PC-9 (cell line): ENCODE results near the gene HINFP. TPM values are rescaled to one million over a fixed set of nuclear protein-coding genes. Genes with fewer than 3 reads are reported as not detected.
"Not testable (repeated sequence)": the region's sequence is repeated elsewhere in the genome, so short reads cannot be mapped to it uniquely, and the experiment has no call there.

ENCODE experiments used
- BruUV-seq: library from RNA; stranded (reverse); fragments of 400-500 nt; replicated peaks from 2 replicates; lab custom pipeline; 2021; lab: Mats Ljungman, UMichigan
- CTCF ChIA-PET: fragments of 300-600 bp; sonication (Branson Sonifier 250); formaldehyde crosslinking; loops from one replicate; lab custom pipeline; 2022; ENCODE audit warnings: antibody characterized with exemption; lab: Charles Lee
- POLR2A ChIA-PET: fragments of 300-600 bp; sonication (Branson Sonifier 250); formaldehyde crosslinking; loops from one replicate; lab custom pipeline; 2022; ENCODE audit warnings: antibody characterized with exemption; ENCODE audit not compliant: unreplicated experiment; lab: Charles Lee
- DNase-seq, 2 experiments: peaks; one replicate each; pipeline versions ENCODE4 v3.0.0 to v3.0.0-alpha.2; 2015 to 2022; ENCODE audit warnings: mixed read lengths in 1 of 2
- H2AFZ ChIP-seq: fragments of 200-600 bp; sonication (generic); 2 replicates; pipeline ENCODE4 v1.8.1; 2017; ENCODE audit warnings: antibody characterized with exemption
- H3F3A ChIP-seq: fragments of 200-600 bp; sonication (generic); 2 replicates; pipeline ENCODE4 v1.8.1; 2017; ENCODE audit warnings: antibody characterized with exemption, mild to moderate bottlenecking, low read depth; ENCODE audit not compliant: insufficient read depth
- H3K27ac ChIP-seq: fragments of 200-600 bp; sonication (generic); 2 replicates; pipeline ENCODE4 v1.6.1; 2016; ENCODE audit warnings: mixed run types
- H3K27me3 ChIP-seq: fragments of 200-600 bp; sonication (generic); 2 replicates; pipeline ENCODE4 v1.6.1; 2016; ENCODE audit warnings: low read depth, mixed run types; ENCODE audit not compliant: insufficient read depth
- H3K36me3 ChIP-seq: fragments of 200-600 bp; sonication (generic); 2 replicates; pipeline ENCODE4 v1.6.1; 2016; ENCODE audit warnings: low read depth, mixed run types
- H3K4me1 ChIP-seq: fragments of 200-600 bp; sonication (generic); replicated peaks from 2 replicates; pipeline ENCODE4 v1.6.1; 2016; ENCODE audit warnings: mixed run types; ENCODE audit not compliant: insufficient read depth
- H3K4me2 ChIP-seq: fragments of 200-600 bp; sonication (generic); 2 replicates; pipeline ENCODE4 v1.6.1; 2017; ENCODE audit warnings: mixed run types
- H3K4me3 ChIP-seq: fragments of 200-600 bp; sonication (generic); 2 replicates; pipeline ENCODE4 v1.6.1; 2016; ENCODE audit warnings: mixed run types
- H3K79me2 ChIP-seq: fragments of 200-600 bp; sonication (generic); 2 replicates; pipeline ENCODE4 v1.6.1; 2017; ENCODE audit warnings: low read depth, mixed run types
- H3K9me2 ChIP-seq: fragments of 200-600 bp; sonication (generic); 2 replicates; pipeline ENCODE4 v1.8.1; 2017; ENCODE audit warnings: mild to moderate bottlenecking; ENCODE audit not compliant: insufficient read depth
- H3K9me3 ChIP-seq: fragments of 200-600 bp; sonication (generic); 2 replicates; pipeline ENCODE4 v1.8.1; 2016; ENCODE audit warnings: low read depth; ENCODE audit not compliant: insufficient read depth
- H4K20me1 ChIP-seq: fragments of 200-600 bp; sonication (generic); 2 replicates; pipeline ENCODE4 v1.8.1; 2017; ENCODE audit not compliant: insufficient read depth
- CTCF ChIP-seq: fragments of 200-600 bp; sonication (generic); conservative IDR thresholded peaks from 2 replicates; pipeline ENCODE4 v1.6.1; 2017; ENCODE audit warnings: mixed run types, antibody characterized with exemption, mild to moderate bottlenecking, moderate library complexity
- EZH2 ChIP-seq: fragments of 200-600 bp; sonication (generic); IDR thresholded peaks from 2 replicates; pipeline ENCODE4 v1.8.0; 2017; ENCODE audit warnings: antibody characterized with exemption, low read depth
- intact Hi-C: fragments of 100-400 bp; cut with micrococcal nuclease; formaldehyde crosslinking; loops from one replicate; pipeline ENCODE4 v1.10.0; 2022; ENCODE audit not compliant: unreplicated experiment
- total RNA-seq: library from RNA; stranded (reverse); gene quantifications from 2 replicates; pipeline ENCODE4 v1.2.3, GENCODE V29; 2021

The HINFP gene
- total RNA-seq, 1 experiment from 2014 or later, result 35.5 TPM

- H3K4me2 ChIP-seq, result peak overlapping the region; percentile 92
- intact Hi-C loops, result loop anchor here (5.0 kb wide), 2 partner anchors 194 to 216 kb away; partner anchors contain the start of gene MCAM
- peak overlapping the region; percentile 87 for H3K27ac ChIP-seq
- POLR2A ChIA-PET, result interaction anchor here (0.5 to 1.0 kb wide), 8 partner anchors 10 to 480 kb away, joined by 4 to 15 read pairs (median 6); partner anchors contain the start of gene NLRX1
- TSS peak; percentile 23 for BruUV-seq
- peak overlapping the region; percentile 87 for H2AFZ ChIP-seq
- no peaks in the 10 kb centered on the region for H3K9me2 ChIP-seq
- CTCF ChIA-PET, result interaction anchor here (0.7 to 2.0 kb wide), 7 partner anchors 16 to 929 kb away, joined by 3 to 16 read pairs (median 5); partner anchors contain the start of genes HINFP, HMBS, MCAM and VPS11
- TF ChIP-seq EZH2 (no peak), CTCF (no peak)
- peaks cover 24% of the 10 kb centered on the region for H3K4me1 ChIP-seq
- peak in 1 of 2 experiments; percentile 56 for DNase-seq
- peaks cover 16% of the 10 kb centered on the region for H3K36me3 ChIP-seq
- peaks cover 49% of the 10 kb centered on the region for H3F3A ChIP-seq
- no peaks in the 10 kb centered on the region for H3K27me3 ChIP-seq
- peak overlapping the region; percentile 79 for H3K4me3 ChIP-seq
- H3K9me3 ChIP-seq, result no peaks in the 10 kb centered on the region
- peaks cover 24% of the 10 kb centered on the region for H3K79me2 ChIP-seq
- no peaks in the 10 kb centered on the region for H4K20me1 ChIP-seq
Observed at GRCh38 chr11:119100994-119101758, 20.2 kb upstream of the HINFP start.

GRCh38 chr11:119101759-119102423 lies 19.5 kb upstream of the HINFP start, which contains the start of gene DPAGT1:
TSS of gene DPAGT1 (minus strand) at chr11:119101853. CDS start at chr11:119101655, 198 bp downstream.
- Histone ChIP-seq H3F3A (peaks cover 42% of the 10 kb centered on the region), H3K9me3 (no peaks in the 10 kb centered on the region), H3K9me2 (no peaks in the 10 kb centered on the region), H4K20me1 (no peaks in the 10 kb centered on the region), H3K27me3 (no peaks in the 10 kb centered on the region), H2AFZ (peak within 1 kb of the TSS; percentile 87), H3K4me2 (peak within 1 kb of the TSS; percentile 92), H3K4me3 (peak within 1 kb of the TSS; percentile 79), H3K79me2 (peaks cover 24% of the 10 kb centered on the region), H3K36me3 (peaks cover 11% of the 10 kb centered on the region), H3K27ac (peak within 1 kb of the TSS; percentile 87), H3K4me1 (peaks cover 31% of the 10 kb centered on the region)
- BruUV-seq, result no TSS peak
- peak; percentile 85 to 98 for DNase-seq
- TF ChIP-seq EZH2, result no peak
- intact Hi-C loops, result loop anchor here (1.0 to 5.0 kb wide), 5 partner anchors 67 to 236 kb away; partner anchors contain the start of gene MCAM
- ChIA-PET CTCF (interaction anchor here (0.5 to 2.0 kb wide), 9 partner anchors 16 to 930 kb away, joined by 3 to 16 read pairs (median 4); partner anchors contain the start of genes CBL, HINFP, HMBS and MCAM), POLR2A (interaction anchor here (0.5 to 1.0 kb wide), 14 partner anchors 11 to 489 kb away, joined by 3 to 15 read pairs (median 6); partner anchors contain the start of genes HINFP, HMBS and NLRX1)

- H3K27me3 ChIP-seq, H3K9me3 ChIP-seq, H4K20me1 ChIP-seq, DNase-seq, BruUV-seq, H3K36me3 ChIP-seq, H3K9me2 ChIP-seq: not testable (repeated sequence)
- peaks cover 32% of the 10 kb centered on the region for H3K4me1 ChIP-seq
- POLR2A ChIA-PET, result interaction anchor here (0.7 kb wide), 2 partner anchors 191 to 372 kb away, joined by 4 to 5 read pairs; no protein-coding TSS in a partner anchor
- intact Hi-C loops, result loop anchor here (2.0 to 5.0 kb wide), 3 partner anchors 94 to 214 kb away; partner anchors contain the start of gene MCAM
- peaks cover 24% of the 10 kb centered on the region for H3K79me2 ChIP-seq
- peak overlapping the region; percentile 87 for H3K27ac ChIP-seq
- CTCF ChIA-PET, result interaction anchor here (1.6 to 2.0 kb wide), 2 partner anchors 18 to 93 kb away, joined by 8 to 16 read pairs; partner anchors contain the start of gene HMBS
- H3K4me2 ChIP-seq, result peak overlapping the region; percentile 92
- H2AFZ ChIP-seq, result peak overlapping the region; percentile 87; the same call in 1 of the 2 replicates
- peaks cover 37% of the 10 kb centered on the region for H3F3A ChIP-seq
- peak overlapping the region; percentile 79; the same call in 1 of the 2 replicates for H3K4me3 ChIP-seq
Observed at GRCh38 chr11:119103161-119103664, 18.2 kb upstream of the HINFP start.
